Left kidney (tissue), 2 donors: Measurements from ENCODE around the gene SUN1. TPM values are rescaled to one million over a fixed set of nuclear protein-coding genes. Genes with fewer than 3 reads are reported as not detected.
A peak's percentile ranks its signal among the peaks of the same experiment; 100 is the strongest.
"Not testable (repeated sequence)": the region's sequence is repeated elsewhere in the genome, so short reads cannot be mapped to it uniquely, and the experiment has no call there.

Experiments
- DNase-seq: peaks from one replicate; pipeline ENCODE4 v3.0.0-alpha.2; 2013
- polyA plus RNA-seq: library from polyadenylated mRNA; unstranded; fragments of 120-200 nt; gene quantifications from one replicate; pipeline ENCODE4 v1.2.1, GENCODE V29; 2013; ENCODE audit not compliant: insufficient read length

SUN1 gene
- polyA plus RNA-seq, 1 donor: 163 TPM

DNA sequence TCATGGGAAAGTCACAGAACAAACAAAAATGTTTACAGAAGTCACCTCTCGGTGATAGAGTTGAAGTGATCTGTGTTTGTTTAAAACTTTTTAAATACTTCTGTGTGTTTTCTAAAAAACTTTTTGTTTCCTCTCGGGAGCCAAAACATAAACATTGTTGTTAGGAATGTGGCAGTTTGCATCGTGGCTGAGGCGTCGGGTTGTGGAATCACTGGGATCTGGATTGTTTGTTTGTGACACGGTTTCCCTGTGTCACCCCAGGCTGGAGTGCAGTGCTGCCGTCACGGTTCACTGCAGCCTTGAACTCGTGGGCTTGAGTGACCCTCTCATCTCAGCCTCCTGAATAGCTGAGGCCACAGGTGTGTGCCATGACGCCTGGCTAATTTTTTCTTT lies 29.0 kb upstream of the SUN1 start:
- no peak for DNase-seq

DNA sequence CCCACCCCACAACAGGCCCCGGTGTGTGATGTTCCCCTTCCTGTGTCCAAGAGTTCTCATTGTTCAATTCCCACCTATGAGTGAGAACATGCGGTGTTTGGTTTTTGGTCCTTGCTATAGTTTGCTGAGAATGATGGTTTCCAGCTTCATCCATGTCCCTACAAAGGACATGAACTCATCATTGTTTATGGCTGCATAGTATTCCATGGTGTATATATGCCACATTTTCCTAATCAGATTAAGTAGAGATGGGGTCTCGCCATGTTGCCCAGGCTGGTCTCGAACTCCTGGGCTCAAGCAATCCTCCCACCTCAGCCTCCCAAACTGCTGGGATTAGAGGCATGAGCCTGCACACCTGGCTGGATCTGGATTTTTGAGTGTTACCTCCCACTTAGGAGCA lies 28.5 kb upstream of the SUN1 start:
- DNase-seq: not testable (repeated sequence)

DNA sequence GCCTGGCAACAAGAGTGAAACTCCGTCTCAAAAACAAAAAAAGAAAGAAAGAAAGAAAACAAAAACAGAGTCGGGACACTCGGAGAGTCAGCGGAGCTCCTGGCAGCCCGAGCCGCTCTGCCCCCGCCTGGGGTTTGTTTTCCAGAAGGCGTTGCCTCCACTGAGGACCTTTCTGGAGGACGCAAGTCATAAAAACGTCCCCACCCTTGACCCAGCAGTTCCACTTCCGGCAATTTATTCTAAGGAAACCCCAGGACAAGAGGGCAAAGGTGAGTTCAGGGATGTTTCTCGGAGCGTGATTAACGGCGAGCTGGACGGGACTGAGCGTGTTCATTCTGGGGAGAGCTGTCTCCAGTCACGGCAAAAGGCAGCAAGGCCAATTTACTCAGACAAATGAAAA lies 27.0 kb upstream of the SUN1 start:
- DNase-seq: no peak

DNA sequence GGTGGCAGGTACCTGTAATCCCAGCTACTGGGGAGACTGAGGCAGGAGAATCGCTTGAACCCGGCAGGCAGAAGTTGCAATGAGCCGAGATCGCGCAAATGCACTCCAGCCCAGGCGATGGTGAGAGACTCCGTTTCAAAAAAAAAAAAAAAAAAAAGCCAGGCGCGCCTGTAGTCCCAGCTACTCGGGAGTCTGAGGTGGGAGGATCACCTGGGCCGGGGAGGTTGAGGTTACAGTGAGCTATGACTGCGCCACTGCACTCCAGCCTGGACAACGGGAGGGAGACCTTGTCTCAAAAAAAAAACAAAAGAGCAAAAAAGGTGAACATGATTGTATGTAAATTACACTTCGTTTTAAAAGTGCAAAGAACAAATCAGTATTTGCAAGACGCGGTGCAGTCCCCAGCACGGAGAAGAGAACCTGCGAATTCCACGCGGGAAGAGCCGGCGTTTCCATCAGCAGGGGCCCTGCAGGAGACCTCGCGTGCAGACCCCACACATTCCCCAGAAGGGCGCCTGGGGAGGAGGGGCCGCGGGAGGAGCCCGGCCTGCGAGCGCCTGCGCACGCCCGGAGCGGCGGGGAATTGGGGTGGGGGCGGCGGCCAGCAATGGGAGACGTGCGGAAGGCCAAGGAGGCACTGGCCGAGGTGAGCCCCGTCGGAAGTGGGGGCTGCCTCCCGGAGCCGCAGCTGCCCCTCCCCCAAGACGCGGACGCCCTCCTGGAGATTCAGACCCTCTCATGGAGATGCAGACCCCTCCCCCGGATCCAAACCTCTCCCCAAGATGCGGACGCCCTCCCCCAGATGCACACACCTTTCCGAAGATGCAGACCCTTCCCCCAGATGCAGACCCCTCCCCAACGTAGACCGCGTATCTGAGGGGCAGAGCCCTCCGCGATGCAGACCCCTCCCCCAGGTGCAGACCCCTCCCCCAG lies 16.7 kb upstream of the SUN1 start:
- peak; percentile 52 for DNase-seq

DNA sequence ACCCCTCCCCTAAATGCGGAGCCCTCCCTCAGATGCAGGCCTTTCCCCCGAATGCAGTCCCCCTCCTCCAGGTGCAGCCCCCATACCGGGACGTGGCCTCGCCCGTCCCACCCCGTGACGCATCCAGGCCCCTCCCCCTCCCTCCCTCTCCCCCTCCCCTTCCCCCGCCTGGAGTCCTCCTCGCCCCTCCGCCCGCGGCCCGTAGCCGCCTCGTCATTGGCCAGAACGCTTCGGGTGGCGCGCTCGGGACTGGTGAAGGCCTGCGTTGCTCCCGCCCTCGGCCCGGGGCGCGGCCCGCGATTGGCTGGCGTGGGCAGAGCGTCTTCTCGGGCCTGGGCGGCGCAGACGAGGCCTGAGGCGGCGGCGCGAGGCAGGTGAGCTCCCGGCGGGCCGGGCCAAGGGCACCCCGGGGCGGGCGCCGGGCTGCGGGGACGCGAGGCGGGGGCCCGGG lies 16.0 kb upstream of the SUN1 start:
- peak; percentile 98 for DNase-seq

DNA sequence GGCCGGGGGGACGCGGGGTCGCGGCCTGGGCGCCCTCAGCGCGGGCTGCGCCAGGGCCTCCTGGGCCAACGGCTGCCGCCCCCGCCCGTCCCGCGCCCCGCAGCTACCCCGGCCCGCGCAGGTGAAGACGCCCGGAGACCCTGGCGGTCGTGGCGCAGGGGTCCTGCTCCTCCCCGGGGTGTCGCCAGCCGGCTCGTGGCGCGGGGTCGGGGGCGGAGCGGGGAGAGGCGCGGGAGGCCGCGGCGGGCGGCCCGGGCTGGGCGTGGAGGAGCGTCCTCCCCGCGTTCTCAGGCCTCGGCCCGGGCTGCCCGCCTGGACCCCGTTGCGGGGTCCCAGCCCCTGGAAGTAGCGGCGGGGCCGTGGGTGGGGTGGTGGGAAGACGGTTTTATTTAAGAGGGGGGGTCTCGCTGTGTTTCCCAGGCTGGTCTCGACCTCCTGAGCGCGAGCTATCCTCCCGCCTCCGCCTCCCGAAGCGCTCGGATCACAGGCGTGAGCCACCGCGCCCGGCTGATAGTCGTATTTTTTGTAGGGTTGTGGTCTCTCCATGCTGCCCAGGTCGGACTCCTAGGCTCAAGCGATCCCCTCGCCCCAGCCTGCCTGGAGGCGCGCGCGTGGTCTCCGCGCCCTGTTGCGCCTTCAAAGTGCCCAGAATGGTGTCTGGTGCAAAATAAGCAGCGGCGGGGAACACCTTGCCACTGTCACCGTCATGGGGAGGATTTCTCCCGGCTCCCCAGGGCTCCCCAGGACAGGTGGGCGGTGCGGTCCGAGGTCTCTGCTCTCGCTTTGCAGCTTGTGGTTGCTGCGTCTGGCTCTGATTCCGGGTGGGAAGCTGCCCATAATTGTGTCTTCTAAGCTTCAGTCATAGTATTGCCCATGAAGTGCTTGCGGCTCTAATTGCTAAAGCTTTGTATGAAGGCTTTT lies 15.3 kb upstream of the SUN1 start:
- DNase-seq: no peak

DNA sequence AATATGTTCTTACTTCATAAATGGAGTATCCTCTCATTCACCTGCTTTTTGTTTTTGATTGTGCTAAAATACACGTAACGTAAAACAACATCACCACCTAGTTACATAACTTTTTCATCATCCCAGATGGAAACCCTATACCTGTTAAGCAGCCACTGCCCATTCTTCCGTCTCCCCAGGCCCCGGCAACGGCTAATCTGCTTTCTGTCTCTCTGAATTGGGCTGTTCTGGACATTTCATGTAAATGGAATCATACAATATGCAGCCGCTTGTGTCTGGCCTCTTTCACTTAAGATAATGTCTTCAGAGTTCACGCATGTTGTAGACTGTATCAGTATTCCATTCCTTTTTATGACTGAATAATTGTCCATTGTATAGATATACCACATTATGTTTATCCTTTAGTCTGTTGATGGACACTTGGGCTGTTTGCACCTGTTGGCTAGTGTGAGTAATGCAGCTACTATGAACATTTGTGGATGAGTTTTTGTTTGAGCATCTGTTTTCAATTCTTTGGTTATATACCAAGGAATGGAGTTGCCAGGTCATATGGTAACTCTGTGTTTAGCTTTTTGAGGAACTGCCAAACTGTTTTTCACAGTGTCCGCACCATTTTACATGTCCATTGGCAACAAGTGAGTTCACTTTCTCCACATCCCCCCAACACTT lies 14.1 kb upstream of the SUN1 start:
- no peak for DNase-seq

DNA sequence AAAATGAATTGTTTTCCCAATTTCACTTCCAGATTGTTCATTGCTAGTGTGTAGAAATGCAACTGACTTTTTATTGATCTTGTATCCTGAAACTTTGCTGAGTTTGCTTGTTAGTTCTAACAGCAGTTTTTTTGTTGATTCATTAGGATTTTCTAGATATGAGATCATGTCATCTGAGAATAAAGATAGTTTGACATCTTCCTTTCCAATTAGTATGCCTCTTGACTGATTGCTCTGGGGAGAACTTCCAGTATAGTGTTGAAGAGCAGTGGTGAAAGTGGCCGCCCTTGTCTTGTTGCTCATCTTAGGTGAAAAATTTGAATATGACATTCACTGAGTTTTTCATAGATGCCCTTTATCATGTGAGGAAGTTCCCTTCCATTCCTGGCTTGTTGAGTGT lies 11.9 kb upstream of the SUN1 start:
- no peak for DNase-seq

DNA sequence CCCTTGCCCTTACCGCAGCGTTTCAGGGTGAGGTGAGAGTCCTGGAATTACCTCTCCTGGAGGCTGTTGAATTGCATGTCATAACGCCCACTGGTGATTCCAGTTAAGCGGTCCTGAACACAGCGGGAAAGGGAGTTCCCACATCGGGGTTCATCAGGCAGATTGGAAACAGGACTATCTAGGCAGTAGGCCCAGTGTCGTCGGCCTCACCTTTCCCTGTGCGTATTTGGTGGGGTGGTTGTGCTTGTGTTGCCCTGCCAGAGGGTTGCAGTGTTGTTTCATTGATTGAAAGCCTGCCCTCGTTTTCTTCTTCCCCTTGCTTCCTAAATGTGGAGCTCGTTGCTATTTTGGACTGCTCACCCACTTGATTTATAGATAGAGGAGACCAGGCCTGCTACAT lies 10.6 kb upstream of the SUN1 start:
- DNase-seq: no peak

DNA sequence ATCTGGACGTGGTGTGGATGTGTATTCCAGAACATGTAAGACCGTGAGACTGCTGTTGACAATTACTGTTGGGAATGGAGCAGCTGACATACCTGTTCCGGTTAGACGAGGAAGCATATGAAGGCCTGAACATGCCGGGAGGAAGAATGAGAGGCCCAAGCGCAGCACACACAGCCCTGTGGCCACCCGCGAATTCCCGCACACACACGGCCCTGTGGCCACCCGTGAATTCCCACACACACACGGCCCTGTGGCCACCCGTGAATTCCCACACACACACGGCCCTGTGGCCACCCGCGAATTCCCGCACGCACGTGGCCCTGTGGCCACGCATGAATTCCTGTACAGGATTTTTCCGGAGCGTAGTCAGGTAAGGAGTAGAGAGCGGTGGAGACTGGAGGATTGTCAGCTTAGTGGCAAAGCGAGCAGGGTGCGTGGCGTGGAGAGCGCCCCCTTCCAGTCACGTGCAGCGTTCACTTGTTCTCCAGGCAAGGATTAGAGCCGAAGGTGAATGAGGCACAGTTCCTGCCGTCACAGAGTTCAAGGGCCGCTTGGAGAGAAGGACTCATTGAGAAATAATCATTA lies 9.5 kb upstream of the SUN1 start:
- DNase-seq: no peak

DNA sequence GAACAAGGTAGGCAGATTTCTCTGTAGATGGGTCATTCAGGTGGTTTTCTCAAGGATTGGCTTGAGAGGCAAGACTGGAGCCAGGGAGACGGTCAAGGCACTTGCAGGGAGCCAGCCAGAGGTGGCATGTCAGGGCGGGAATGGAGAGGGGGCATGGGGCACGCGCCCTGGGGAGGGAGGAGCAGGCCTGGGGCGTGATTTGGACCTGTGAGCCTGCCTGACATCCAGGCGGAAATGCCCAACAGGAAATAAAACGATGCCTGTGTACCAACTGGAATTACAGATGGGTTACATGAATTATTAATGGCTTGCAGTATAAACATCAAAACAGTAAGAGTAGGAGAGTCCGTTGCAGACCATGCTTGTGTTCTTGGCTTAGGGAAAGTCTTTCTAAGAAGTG lies 8.6 kb upstream of the SUN1 start:
- no peak for DNase-seq

DNA sequence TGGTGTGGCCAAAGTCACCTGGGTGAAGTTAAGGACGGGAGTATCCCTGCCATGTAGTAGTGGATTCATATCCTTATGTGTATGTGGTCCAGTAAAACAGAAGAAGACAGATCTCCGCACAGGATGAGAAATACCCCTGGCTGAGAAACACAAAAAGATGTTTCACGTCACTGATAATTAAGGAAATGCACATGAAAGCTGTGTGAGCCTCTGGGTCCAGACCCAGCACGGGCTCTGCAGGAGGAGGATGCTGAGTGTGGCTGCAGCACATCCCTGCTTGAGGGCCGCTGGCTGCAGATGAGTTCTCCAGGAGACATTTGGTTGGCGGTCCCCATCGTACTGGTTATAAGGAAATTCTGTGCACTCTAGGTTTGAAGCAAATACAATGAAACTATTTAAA lies 8.2 kb upstream of the SUN1 start:
- no peak for DNase-seq

DNA sequence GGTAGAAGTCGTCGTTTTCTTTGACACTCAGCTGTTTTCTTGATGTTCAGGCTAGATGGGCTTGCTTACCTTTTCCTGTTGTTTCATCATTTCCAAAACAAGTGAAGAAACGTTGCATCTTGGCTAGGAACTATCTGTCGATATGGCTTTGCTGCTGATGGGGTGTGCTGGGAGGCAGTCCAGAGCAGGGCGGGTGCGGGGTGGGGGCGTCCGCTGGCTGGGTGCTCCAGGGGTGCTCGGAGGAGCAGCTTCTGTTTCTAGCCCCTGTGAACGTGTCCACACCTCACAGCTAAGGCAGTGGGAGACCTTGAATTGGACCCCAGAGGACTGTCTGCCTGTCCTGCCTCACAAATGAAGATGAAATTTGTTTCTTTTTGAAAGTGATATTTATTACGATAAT lies 7.6 kb upstream of the SUN1 start:
- no peak for DNase-seq

DNA sequence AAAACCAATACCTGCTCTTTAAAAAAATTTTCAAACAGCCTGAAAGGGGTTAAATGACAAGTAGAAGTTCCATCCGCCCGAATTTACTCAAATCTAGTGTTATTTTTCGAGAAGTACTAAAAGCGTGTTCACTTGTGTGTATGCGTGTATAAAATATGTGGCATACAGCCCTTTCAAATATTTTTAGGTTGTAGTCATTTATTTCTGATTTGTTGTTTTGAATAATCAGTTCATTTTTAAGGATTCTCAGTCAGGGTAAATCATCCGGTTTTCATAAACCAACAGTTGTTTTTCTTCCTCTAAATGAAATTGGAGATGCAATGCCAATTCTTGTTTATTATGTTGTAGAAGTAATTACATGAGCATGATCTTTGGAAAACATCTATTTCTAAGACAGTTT lies 6.9 kb upstream of the SUN1 start:
- no peak for DNase-seq

DNA sequence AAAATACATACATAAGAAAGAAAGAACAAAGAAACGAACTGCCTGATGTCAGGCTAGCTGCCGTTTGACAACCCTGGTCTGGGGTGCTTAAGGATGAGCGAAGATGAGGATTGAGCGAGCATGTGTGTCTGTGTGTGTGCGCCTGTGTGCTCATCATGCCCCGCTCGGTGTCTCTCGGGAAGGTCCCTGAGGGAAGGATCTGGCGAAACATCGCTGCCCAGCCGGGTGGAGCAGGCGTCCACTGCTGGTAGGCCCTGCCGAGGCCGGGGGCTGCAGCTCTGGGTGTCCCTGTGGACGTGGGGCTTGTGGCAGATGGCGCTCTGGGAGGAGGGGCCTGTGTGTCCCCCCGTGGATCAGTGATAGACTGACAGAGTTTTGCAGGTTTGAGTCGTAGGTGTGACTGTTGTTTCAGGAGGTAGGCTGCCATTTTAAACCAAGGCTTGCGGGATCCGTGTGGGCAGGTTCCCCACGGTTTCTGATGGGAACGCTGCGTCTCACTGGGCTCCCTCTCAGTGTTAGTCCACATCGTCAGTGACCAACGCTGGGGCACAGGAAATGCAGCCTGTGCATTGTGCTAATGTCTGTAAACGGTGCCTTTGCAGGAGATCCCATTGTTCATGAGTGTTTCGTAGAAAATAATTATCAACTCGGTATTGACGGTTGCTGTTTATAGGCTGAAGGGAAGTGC lies 5.9 kb upstream of the SUN1 start:
- DNase-seq: no peak

DNA sequence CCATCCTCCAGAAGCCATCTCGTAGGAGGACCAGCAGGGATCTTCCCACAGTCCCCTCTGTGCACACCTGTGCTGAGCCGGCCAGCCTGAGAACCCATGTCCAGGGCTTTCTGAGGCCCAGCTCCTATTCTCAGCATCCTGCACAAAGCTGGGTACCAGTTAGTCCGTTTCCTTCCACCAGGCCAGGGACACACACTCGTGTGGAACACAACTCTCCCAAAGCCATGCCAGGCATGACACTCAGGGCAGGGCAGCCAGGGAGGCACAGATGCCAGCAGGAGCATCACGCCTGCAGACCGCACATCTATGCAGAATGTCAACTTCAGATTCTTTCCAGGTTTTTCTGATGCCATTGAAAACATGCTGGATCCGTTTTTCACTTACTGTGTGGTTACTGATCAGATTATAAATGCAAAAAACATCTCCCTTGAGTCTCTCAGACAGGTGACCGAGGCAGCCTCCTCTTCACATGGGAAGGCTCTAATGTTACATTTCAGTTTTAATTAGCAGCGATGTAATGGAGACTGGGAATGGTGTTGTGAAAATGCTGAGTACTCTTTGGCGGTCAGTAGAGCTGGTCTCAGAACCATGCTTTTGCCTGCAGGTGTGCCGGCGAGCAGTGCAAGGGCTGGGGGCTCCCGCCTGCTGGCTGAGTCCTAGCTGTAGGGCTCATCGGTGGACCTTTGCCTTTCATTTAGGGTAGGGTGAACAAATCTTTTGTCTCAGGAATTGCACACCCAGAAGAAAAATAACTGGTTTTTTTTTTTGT lies 3.3 kb upstream of the SUN1 start:
- no peak for DNase-seq

DNA sequence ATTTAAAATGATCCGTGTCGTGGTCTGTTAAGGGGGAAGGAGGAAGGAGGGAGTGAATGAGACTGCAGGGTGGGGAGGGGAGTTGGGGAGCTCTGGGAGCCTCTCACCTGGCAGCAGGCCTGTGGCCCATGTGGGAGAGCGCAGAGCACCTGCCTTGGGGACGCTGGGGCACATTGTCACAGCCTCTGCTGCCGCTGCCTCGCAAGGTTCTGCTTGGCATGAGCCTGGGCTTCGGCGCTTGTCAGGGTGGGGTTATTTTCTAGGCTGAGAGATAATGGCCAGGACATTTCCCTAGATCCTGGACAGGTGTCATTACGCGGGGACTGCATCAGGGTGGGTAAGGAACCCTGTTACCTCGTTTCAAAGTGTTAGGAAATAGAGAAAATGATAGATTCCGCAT lies 2.2 kb upstream of the SUN1 start:
- DNase-seq: no peak

DNA sequence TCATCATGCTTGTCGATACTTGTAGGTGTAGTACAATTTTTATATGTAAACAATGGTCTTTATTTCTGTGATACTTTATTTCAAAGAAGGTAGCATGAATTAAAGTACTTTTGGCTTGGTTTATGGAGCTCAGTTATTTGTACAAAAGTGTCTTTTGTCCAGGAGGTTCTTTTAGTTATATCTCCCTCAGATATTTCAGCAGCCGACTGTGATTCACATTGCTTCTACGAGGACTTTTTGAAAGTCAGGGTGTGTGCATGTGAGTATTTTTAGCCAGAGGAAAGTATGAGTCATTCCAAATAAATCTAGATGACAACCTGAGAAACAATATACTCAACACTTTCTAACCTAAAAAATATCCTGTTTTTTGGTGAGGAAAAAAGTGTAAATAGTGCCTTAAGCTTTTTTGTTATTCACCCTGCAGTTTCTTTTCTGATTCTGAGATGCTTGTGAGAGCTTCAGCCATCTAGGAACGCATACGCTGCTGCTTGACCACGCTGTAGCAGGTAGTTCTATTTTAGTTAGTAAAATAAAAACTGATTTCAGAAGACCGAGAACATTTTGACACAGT lies 595 bp upstream of the SUN1 start:
- peak; percentile 61 for DNase-seq

DNA sequence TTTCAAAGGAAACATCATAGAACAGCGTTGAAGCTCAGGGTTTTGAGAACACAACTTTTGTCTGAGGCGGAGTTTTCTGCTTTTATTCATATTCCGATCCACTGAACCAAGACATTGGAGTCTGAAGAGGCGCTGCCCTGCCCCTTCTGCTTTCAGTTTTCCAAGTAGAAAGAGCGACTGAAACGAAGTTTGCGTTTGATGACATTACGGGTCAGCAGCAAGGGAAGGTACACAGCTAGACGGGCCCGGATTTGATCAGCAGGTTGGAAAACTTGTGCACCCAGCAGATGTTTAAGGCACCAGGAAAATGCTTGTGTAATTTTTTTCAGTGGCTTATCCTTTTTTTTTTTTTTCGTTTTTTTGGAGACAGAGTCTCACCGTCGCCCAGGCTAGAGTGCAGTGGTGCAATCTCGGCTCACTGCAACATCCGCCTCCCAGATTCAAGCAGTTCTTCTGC lies 720 bp downstream of the SUN1 start:
- DNase-seq: no peak

DNA sequence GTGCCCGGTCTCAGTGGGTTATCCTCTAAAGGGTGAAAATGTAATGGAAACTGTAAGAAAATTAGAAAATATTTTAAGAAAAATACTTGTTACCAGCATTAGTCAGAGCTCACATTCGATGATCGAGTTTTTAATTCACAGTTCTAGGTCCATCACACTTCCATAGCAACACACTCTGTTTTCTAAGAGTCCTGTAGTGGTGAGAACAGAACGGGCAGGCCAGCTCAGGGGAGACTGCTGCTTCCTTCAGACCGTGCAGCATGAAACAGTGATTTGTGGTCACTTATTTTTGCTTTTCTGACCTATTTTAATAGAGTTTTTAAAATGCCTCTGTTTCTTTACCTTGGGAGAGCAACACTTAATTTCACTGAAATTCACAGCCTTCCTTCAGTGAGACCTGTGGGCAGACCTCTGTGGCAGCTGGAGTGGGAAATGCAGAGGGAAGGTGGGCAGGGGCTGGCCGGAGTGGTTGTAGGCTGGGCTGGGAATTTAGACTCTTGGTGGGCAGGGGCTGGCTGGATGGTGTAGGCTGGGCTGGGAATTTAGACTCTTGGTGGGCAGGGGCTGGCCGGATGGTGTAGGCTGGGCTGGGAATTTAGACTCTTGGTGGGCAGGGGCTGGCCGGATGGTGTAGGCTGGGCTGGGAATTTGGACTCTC lies 1.5 kb downstream of the SUN1 start:
- DNase-seq: no peak
